NCI-H1048 (cell line): ENCODE measurements around the gene CYP24A1.

Source experiments
- DNase-seq: peaks from one replicate; lab custom pipeline; 2025; lab: John Stamatoyannopoulos, UW

Gene CYP24A1

DNA sequence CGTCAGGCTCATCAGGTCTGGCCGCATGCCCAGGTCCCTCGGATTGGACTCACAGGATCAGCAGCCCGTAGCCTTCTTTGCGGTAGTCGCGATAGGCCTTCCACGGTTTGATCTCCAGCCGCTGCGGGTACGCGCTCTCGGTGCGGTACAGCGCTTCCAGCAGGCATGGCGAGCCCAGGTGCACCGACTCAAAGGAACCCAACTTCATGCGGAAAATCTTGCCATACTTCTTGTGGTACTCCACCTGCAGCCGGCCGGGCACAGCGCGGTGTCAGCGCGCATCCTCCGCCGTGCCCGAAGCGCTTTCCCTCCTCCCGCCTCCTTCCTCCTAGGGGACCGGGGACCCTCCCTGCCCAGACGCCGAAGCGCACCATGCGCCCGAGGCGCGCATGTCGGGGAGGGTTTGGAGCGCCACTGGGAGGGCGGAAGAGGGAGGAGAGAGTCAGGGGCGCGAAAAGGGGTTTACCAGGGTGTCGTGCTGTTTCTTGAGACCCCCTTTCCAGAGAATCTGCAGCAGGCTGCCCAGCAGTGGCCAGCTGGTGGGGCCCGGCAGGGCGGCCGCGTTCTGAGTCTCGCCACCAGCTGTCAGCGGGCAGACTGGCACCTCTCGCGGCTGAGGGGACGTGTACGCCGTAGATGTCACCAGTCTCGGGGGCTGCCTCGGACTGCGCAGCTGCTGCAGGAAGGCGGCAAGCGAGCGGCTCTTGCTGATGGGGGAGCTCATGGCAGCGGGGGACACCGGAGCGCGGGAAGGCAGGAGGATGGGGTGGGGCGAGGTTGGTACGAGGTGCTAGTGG is 732 bp downstream of the CYP24A1 start:
- no peak for DNase-seq

GRCh38 chr20:54172532-54172855 is 1.3 kb downstream of the CYP24A1 start:
- no peak for DNase-seq

DNA sequence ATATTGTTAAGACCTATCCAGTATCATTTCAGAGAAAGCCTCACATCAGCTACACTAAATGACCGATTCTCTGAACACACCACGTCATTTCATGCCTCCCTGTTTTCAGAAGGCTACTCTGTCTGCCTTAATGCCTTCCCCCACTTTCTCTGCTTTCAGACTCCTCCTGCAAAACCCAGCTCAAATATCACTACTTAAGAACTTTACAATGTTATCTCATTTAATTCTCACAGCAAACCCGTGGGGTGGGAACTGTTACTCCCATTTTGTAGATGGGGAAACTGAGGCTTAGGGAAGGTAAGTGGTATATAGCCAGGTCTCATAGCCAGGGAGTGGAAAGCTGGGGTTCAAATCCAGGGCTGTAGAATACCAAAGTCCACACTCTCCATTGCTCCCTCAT is 2.8 kb downstream of the CYP24A1 start:
- DNase-seq = no peak

GRCh38 chr20:54170026-54170471 is 3.7 kb downstream of the CYP24A1 start:
- DNase-seq = no peak

GRCh38 chr20:54168961-54169862 is 4.6 kb downstream of the CYP24A1 start:
- no peak for DNase-seq

GRCh38 chr20:54167909-54168872 is 5.6 kb downstream of the CYP24A1 start:
- no peak for DNase-seq

- DNase-seq = no peak
Measured at GRCh38 chr20:54166987-54167662, 6.7 kb downstream of the CYP24A1 start.

DNA sequence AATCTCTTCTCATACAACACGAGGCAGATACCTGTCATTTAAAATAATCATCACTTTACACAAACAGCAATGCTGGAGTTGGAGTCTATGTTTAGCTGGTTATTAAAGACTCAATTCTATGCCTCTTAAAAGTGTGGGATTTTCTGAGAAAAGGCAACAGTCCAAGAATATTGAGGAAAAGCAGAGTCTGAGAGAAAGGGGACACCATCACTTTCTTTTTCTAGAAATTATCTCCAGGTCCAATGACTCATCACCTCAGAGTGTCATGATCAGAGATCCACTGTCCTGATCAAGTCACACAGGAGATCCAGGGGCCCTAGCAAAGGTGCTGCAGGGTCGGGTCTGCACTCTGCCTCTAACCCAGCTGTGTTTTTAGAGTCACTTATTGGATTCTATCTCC is 8.0 kb downstream of the CYP24A1 start:
- no peak for DNase-seq

DNA sequence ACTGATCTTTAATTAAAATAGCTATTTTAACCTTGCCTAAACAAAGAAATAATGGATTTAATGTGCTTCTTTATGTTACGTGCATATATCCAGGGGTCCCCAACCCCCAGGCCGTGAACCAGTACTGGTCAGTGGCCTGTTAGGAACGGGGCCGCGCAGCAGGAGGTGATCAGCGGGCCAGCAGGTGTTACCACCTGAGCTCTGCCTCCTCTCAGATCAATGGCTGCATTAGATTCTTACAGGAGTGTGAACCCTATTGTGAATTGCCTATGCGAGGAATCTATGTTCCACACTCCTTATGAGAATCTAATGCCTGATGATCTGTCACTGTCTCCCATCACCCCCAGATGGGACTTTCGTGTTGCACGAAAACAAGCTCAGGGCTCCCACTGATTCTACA is 8.8 kb downstream of the CYP24A1 start:
- DNase-seq = no peak

DNA sequence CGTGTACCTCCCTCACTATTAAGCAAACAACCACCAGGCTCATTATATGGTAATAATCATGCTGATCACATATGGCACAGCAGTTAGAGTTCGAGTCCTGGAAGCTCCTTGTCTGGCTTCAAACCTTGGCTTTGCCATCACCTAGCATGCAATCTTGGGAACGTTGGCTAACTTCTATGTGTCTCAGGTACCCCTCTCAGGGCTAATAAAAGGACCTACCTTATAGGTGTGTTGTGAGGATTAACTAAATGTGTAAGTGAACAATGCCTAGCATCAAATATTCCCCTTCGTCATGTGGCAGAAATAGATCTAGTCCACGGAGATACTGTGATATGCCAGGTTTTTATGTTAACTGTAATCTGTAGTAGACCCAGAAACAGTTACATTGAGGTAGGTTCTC is 10.4 kb downstream of the CYP24A1 start:
- no peak for DNase-seq

DNA sequence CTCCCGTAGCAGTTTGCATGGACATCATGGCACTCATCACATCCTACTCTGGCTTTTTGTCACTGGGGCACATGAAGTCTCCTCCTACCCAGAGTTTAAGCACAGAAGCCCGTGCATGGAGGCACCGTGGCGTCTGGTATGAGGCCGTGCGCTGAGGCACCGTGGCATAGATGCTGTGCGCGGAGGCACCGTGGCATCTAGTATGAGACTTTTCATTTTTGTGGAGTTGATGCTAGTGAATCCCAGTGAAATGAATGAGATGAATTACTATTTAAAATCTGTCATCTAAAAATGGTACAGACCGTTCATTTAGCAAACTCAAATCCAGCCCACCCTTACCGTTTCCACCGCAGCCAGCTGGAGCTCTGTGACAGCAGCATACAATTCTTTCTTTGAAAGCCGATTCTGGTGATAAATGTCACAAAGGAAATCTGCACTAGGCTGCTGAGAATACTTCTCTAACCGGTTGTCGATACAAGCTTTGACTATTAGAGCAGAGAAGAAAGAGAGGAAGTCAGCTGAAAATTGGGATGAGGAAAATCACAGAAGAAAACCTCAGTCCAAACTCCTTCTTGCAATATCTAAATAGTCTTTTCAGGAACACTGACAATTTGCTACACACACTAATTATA is 11.3 kb downstream of the CYP24A1 start:
- no peak for DNase-seq

- no peak for DNase-seq
Measured at GRCh38 chr20:54161821-54162149, 12.0 kb downstream of the CYP24A1 start.

- no peak for DNase-seq
Measured at GRCh38 chr20:54161008-54161820, 12.6 kb downstream of the CYP24A1 start.

DNA sequence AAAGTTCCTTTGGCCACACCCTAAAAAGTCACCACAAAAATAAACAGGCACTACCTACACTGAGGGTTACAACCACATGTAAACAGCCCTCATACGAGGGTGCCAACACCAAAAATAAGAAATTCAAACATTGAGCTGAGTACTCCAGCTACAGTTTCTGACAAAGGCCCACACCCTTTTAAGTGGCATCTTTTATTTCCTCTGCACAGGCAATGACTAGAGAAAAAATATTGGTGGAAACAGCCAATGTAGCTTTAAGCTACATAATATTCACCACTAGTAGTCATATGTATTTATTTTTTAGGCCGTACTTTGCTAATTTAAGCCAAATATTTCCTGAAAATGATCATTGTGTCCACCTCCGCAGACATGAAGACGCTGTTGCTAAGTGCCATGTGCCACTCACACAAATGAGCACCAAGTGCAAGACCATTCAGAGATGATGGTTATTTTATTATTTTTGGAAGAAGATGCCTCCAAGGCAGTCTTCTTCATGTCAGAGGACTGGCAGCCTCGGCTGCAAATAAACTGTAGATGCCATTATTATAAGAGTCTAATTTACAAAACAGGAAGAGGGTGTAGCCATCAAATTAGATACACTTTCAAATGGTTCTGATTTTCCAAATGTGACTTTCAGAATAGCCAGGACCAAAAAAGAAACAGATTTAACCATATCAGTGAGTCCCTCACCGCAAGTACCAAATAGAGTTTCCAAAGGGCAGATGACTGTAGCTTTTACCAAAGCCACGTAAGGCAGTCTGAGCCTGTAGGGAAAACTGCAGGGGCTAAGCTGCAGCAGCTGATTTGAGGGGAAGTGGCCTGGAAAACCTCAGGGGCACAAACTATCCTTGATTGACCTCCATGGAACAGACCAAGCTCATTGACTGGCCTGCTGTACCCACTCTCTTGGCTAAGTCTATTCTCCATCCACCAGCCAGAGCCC is 13.4 kb downstream of the CYP24A1 start:
- DNase-seq = no peak

- no peak for DNase-seq
Measured at GRCh38 chr20:54158856-54159418, 14.8 kb downstream of the CYP24A1 start.

- no peak for DNase-seq
Measured at GRCh38 chr20:54158226-54158625, 15.6 kb downstream of the CYP24A1 start.

- DNase-seq = no peak
Measured at GRCh38 chr20:54156981-54157835, 16.6 kb downstream of the CYP24A1 start.

DNA sequence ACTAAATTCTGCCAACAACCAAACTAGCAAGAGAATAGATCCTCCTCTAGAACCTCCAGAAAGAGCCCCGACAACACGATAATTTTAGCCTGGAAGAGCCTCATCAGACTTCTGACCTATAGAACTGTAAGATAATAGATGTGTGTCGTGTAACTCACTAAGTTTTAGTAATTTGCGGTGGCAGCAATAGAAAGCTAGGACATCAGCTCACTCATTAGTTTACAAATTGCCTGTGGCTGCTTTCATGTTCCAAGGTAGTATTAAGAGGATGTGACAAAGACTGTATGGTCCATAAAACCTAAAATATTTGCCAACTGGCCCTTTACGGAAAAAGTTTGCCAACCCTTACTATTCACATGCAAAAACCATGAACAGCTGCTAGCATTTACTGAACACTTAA is 17.3 kb downstream of the CYP24A1 start:
- no peak for DNase-seq
